Stimulated activated CD8-positive, alpha-beta memory T cell treated with anti-CD3 and anti-CD28 coated beads, Interleukin-12 subunit alpha, Interleukin-12 subunit beta, amount 100 ng/mL, for 1 hour (primary cell): ENCODE measurements around the gene TMEM182.

ENCODE experiments used
- DNase-seq: peaks from one replicate; pipeline ENCODE4 v3.0.0-alpha.2; 2020; ENCODE audit warnings: low read depth

Gene TMEM182

DNA sequence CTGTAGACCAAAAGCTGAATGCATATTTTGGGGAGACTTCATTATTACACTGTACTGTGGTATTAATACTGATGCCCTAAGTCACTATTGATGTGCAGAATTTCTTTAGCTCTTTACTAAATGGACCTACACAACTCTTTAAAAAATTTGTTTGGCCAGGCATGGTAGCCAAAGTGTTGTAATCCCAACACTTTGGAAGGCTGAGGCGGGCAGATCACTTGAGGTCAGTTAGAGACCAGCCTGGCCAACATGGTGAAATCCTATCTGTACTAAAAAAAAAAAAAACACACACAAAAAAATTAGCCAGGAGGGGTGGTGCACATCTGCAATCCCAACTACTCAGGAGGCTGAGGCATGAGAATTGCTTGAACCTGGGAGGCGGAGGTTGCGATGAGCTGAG is 6.4 kb downstream of the TMEM182 start:
- no peak for DNase-seq

DNA sequence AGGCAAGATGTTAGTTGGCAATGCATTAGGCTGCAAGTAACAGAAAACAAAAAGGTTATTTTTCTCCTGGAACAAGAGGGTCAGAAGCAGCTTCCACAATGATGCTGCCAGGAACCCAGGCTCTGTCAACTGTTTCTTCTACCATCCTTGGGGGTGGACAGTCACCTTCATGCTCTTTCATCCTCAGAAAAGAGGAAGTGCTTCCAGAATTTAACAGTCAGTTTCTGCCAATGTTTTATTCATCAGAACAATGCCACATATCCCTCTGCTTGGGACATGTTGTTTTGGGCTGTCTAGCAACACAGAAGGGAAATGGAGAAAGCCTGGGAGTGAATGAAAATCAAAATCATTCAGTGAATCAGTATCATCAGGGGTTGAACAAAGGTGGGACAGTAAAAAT is 7.1 kb downstream of the TMEM182 start:
- no peak for DNase-seq

DNA sequence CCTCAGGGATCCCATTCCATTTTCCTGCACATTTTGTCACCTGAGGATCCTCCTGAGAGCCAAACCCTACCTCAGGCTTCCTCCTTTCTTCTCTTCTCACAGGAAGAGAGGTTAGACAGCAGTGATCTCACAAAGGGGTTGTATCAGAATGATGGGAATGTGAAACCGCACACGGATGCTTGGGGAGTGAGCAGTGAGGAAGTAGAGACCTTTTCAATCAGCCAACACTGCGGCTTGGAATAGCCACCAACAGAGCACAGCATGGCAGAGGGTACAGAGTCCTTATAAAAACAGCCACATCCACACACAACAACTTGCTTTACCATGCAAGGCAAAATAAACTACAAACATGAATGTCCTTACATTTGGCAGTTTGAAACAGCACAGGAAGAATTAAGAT is 8.7 kb downstream of the TMEM182 start:
- no peak for DNase-seq

DNA sequence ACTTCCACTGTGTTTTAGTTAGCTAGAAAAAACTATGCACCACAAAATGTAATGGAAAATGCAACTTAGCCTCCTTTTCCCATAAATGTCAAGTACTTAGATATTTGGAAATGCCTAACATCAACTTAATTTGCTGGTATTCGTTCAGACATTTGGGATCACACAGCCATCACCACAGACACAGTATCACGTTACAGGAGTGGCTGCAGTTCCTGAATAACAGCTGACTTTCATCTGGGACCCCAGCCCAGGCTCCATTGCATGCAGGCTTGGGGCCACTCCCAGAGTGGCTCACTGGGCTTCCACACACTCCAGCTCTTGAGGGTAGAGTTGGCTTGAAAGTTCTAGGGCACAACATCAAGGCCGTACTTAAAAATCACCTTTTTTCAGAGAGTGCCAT is 9.3 kb downstream of the TMEM182 start:
- DNase-seq: no peak

DNA sequence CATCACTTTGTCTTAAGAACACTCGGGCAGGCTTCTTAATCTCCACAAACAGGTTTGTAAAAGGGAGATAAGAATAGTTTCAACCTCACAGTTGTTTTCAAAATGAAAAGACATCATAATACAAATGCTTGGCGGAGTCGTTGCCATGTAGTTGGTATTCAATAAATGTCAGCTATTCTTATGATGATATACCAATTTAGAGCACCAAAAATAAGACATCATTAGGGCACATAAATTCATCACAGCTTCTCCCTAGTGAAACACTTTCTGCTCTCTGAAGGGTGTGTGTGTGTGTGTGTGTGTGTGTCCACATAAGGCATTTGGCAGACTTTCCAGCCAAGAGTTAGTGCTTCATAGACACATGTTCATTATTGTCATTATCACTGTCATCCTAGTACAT is 10.8 kb downstream of the TMEM182 start:
- no peak for DNase-seq

DNA sequence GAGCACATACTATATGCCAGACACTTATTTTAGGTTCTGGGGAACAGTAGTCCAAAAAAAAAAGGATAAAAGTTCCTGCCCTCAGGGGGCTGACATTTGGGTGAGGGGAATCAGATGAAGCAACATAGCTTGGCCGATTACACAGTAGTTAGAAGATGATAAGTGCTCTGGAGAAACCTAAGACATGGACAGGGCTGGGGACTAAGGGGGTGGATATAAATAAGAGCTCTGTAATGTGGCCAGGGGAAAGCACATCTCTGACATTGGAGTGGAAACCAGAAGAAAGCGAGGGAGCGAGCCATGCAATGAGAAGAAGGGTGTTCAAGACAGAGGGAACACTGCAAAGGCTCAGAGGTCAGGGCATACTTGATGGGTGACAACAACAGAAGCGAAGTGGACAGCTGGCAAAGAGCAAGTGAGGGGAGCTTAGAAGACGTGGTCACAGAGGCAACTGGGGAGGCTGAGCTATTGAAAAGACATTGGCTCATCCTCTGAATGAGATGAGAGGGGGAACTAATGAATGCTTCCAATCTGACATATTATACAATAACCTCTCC is 11.4 kb downstream of the TMEM182 start:
- no peak for DNase-seq

DNA sequence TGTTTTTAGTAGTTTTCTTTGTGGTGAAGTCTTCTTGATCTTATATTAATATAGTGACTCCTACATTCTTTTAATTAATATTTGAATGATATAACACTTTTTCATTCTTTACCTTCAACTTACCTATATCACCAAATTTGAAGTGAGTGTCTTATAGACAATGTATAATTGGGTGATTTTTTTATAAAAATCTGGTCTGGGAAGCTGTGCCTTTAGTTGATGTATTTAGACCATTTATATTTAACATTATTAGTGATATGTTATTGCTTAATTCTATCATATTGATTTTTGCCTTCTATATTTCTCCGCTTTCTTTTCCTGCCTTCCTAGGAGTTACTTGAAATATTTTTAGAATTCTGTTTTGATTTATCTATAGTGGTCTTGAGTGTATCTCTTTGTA is 16.4 kb downstream of the TMEM182 start:
- DNase-seq: no peak

DNA sequence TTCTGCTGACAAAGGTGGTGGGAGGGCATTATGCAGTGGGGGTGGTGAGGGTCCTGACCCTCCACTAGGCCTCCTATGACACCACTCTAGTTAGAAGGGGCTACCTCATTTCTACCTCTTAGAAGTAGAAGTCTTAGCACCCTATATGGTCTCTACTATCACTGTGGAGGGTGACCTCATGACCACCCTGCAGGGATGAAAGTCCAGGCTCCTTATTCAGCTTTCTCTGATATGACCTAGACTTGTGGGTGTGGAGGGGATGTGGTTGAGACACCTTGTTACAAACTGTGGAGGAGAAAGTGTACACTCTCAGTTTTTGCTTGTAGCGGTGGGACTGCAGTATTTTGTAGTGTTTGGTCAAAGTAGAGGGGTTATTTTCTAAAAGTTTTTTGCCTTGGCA is 18.6 kb downstream of the TMEM182 start:
- DNase-seq: no peak

DNA sequence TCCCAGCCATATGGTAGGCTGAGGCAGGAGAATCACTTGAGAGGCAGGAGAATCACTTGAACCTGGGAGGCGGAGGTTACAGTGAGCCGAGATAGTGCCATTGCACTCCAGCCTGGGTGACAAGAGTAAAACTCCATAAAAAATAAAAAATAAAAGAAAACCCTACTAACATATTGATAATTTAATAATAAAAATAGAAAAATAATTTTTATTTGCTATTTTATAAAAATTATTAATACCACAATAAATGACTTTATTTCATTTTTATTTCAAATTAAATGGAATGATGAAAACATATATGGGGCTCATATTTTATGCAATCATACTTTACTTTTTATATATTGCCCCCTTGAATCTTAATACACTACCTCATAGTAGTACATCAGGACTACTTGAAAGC is 20.4 kb downstream of the TMEM182 start:
- DNase-seq: no peak

DNA sequence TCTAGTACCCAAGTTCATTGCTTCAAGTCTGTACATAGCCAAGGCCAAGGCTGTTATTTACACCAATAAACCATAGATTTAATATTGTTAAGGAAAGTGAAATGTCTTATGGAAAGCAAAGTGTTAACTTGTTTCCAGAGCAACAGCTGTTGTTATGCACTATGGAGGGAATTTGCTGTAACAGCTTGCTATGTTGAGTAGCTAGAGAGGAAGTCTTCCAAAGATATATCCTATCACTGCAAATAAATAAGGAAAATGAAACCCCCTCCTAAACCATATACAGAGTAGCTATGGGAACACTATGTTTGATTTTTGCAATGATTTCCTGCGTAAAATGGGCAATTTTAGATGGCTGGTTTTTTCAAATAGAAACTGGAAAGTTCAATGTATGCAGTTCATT is 21.1 kb downstream of the TMEM182 start:
- no peak for DNase-seq

DNA sequence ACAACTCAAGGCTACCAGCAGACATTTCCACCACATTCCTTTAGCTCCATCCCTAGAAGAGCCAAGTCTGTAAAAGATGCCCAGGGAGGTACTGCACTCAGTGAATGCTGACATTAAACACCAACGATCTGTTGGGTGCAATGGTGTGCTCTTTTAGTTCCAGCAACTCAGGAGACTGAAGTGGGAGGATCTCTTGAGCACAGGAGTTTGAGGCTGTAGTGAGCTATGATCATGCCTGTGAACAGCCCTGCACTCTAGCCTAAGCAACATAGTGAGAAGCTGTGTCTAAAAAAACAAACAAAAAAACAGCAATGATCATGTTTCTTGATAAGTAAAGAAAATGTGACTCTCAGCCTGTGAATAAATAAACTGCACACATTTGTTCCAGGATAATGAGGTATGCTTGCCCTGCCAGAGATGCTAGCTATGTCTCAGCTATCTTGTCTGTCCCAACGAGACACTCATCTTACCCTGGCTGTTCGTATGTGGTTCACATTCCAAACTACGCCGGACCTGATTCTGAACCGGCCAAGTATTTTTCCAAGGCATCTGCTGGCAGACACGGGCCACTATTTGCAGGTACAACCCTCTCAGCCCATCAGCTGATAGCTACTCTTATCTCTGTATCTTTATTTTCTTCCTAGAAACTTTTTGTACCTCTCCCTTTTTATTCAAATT is 21.8 kb downstream of the TMEM182 start:
- DNase-seq: no peak

DNA sequence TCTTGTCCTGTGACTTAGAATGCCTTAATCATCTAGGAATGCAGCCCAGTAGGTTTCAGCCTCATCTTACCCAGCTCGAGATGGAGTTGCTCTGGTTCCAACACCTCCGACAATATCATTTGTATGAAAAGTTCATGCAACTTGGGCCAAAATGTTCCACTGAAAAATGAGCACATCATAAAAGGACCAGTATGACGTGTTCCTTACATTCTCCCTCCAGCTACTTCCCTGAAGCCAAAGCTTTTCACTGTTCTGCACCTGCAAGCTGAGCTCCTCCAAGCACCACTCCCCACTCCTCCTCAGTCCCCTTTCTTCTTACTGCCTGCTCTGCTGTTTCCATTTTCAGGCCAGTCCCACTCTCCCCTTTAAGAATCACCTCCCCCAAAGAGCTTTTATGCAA is 23.1 kb downstream of the TMEM182 start:
- no peak for DNase-seq

DNA sequence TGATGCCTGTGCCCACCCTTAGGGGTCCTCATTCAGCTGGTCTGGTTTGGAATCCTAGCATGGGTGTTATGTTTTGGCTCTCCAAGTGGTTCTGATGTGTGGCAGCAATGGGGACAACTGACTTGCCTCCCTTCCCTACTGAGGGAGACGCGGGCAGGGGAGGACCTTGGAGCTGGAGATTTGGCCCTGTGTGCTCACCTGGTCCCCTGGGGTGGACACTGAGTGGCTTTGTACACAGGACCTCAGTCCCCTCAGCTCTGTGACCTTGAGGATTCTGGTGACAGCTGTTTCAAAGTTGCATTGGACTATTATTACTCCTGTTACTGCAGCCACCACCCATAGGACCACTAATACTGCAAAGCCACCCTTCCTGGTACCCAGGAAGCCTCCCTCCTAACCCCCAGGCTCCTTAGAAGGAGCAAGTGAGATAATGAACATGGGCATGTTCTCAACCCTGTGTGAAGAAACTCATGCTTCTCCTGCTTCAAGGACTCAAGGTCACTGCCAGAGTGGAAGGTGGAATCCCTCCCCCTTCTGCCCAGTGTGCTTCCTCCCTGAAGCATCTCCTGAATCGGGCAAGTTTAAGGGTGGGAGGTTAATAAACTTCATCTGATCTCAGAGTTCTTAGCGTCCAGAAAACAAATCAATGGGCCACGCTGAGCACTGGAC is 26.5 kb downstream of the TMEM182 start:
- DNase-seq: no peak

DNA sequence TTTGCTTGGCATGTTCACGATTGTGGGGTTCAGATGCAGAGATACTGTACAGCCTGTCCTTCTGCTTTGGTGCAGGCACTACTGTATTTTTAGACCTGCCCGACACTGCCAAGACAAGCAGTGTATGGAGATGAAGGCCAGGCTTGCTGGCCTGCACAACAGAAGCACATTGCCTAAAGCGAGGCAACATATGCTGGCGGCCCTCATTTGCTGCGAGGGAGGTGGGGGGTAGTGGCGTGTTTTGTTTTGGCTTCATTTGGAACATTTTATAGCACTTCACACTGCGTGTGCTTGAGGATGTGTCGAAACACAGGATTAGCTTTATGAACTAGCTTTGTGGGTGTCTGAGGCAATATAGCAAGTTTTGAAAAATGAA is 27.0 kb downstream of the TMEM182 start:
- DNase-seq: no peak

DNA sequence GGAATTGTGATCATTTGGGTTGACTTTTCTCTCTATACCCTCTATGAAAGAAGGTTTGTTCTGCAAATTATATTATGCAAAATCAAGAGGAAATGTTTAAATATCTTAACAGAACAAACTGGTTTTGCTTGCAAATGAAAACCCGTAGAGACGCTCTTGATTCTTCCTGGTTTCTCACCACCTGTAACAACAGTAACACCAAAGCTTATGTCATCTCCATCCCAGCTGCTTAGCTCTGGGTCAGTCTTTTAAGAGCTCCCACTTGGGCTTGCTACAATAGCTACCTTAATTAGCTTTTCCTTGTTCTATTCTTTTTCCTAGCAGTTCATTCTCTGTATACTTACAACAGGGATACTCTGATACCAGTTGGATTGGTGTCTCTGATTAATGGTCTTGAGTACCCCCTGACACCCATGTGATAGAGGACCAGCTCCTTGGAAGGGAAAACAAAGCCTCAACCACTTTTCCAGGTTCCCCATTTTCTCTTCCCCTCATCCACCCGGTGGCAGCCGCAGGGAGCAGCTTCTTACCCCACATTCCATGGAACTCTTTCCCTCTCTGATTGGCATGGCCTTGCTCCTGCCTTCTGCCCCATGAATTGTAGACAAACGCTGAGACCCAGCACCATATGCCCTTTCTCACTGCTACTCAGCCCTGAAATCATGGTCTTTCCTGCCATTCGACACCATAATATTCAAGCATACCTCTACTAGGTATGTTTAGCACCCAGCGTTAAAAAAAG is 27.7 kb downstream of the TMEM182 start:
- no peak for DNase-seq

DNA sequence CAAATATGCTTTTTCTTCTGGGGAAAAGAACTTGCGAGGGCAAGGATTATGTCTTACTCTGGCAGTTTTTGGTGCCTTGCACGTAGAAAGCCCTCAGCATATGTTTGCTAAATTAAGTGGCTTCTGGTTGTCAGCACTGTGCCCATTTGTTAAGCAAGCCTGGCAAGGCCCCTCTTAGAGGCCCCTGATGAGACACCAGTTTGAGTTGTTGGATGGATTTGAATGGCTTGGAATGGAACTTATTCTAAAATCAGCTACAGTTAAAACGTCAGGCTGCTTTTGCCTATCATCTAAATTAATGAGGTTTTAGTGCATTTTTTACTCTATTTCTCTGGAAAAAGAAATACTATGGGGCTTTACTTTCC is 28.2 kb downstream of the TMEM182 start:
- DNase-seq: no peak

DNA sequence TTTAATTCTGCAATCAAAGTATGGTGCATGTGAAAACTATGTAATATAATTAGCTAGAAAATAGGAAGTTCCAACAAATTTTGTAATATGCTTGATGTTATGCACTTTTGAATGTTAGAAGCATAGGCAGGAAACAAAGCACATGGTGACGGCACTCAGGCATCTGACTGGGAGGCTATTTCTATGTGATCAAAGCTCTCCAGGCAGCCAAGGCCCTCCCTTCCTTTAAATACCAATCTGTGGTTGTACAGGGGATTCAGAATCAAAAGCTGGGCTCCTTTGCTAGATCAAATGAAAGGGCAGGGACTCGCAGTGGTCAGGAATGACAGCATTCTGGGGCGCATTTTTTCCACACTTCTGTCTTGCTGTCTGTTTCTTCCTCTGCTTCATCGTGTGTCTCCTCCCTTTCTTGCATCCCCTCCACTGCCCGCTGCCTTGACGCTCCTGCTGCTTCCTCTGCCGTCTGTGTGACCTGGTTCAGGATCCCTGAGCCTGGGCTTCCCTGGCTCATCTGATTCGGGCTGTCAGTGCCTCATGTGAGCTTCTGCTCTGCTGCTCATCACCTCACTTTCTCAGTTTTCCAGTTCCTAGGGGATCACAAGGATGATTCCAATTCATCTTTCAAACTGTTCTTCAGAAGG is 30.9 kb downstream of the TMEM182 start:
- DNase-seq: no peak

DNA sequence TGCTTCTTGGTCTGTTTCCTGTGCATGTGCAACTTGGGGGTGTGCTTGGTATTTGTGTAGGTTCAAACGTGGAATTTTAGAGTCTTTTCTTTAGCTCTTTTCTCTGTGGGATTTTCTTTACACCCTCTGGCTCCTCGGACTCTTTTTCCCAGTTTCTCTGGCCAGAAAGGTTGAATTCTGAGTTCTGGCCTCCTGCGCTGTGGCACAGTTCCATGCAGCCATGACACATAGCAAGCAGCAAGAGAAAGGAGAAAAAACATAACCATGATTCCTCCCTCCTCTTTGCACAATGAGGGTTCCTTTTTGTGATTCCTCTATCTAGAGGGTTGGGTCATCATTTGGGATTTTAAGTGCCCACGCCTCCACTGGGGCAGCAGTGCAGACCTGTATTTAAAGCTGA is 33.8 kb downstream of the TMEM182 start:
- no peak for DNase-seq

DNA sequence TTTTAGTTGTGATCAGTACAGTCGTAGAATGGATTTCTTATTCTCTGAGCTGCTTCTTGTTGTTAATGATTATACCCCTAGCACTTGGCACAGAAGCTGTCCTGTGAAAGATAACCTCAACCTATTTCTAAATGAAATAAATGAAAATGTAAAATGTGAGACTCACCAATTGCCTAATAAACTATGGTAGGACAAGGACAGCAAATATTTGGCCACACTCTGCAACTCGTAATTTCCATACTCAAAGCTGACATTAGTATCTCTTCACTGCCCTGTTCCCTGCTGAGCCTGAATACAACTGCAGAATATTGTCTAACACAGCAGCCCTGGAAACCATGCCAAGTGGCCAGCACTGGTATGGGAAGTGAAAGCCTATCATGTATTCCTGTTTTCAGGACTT is 34.5 kb downstream of the TMEM182 start:
- no peak for DNase-seq

DNA sequence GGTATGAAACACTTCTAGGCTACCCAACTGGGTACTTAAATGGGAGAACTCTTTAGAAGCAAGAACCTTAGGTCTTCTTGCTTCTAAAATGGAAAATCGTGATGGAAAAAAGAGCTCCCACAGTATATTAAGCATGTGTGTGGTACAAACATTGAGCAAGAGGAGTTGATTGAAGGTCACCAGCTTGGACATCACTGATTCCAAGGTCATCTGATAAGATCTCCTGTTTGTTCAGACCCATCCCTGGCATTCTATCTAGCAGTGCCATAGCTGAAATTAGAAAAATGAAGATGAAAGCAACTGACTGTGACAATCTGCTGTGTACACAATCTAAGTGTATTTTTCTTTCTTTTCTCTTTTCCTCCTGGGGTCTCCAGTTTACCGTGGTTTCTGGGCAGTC is 35.7 kb downstream of the TMEM182 start:
- no peak for DNase-seq

DNA sequence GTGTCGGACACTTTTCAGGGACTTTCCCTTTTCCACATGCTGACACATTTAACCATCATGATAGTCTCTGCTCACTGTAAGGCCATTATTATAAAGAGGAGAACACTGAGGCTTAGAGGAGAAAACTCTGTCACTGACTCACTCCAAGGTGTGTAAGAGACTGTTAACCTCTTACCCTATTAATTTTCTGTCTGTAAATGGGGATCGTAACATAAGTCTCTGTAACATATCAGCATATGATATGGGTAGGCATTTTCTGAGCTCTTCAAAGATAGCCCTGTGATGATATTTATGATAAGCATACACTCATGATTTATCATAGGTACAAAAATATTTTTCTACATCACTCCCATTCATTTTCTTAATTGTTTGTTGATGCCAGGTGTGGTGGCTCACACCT is 36.4 kb downstream of the TMEM182 start:
- DNase-seq: no peak

DNA sequence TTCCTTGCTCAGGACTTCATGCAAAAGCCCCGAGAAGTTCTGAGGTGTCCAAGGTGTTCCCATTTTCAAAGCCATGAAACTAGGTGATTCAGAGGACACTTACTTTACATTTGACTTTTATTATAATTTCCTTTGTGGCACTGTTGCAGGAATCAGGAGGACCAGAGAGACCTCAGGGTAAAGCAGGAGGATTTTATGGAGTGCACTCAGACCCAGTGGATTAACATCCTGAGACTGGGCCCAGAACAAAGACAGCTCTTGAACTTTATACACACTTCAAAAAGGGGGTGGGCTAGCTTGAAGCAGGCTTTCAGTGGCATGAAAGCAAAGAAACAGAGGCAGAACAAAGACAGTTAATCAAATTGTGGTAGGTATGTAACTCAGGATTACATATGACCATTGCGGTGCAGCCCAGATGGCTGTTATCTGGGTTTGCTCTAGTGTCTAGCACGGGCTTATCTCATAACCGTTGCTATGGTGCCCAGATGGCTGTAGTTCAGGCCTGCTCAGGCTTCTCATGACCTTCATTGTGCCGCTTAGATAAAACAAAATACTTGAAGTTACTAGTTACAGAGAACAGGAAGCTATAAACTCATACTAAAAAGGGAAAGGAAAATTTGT is 39.4 kb downstream of the TMEM182 start:
- no peak for DNase-seq
